GM19240 (cell line): ENCODE data around the gene IL32.
A peak's percentile ranks its signal among the peaks of the same experiment; 100 is the strongest.

Experiments
- DNase-seq: peaks from one replicate; pipeline ENCODE4 v3.0.0; 2011; ENCODE audit warnings: low spot score; ENCODE audit not compliant: insufficient read length

The IL32 gene

GRCh38 chr16:3027983-3028715 lies 37.3 kb upstream of the IL32 start:
- peak; percentile 69 for DNase-seq

GRCh38 chr16:3028716-3029319 lies 36.6 kb upstream of the IL32 start:
- DNase-seq, result no peak

GRCh38 chr16:3029491-3030221 lies 35.8 kb upstream of the IL32 start:
- DNase-seq, result no peak

GRCh38 chr16:3030222-3031212 lies 34.9 kb upstream of the IL32 start:
- no peak for DNase-seq

GRCh38 chr16:3032624-3033023 lies 32.8 kb upstream of the IL32 start:
- DNase-seq, result no peak

- DNase-seq, result no peak
Observed at GRCh38 chr16:3035289-3035971, 30.0 kb upstream of the IL32 start.

- no peak for DNase-seq
Observed at GRCh38 chr16:3035972-3036725, 29.3 kb upstream of the IL32 start.

- DNase-seq, result no peak
Observed at GRCh38 chr16:3036726-3037315, 28.6 kb upstream of the IL32 start, which contains the start of gene BICDL2. BICDL2 (minus strand) TSS chr16:3036944; CDS start chr16:3035496, 1,448 bp downstream.

- no peak for DNase-seq
Observed at GRCh38 chr16:3038256-3038655, 27.2 kb upstream of the IL32 start.

GRCh38 chr16:3038896-3039295 lies 26.5 kb upstream of the IL32 start:
- DNase-seq, result no peak

GRCh38 chr16:3042376-3042775 lies 23.1 kb upstream of the IL32 start:
- DNase-seq, result no peak

- no peak for DNase-seq
Observed at GRCh38 chr16:3044708-3045107, 20.7 kb upstream of the IL32 start.

- no peak for DNase-seq
Observed at GRCh38 chr16:3045758-3046640, 19.4 kb upstream of the IL32 start, which contains the start of gene MMP25. MMP25 (plus strand) TSS chr16:3046561; CDS start chr16:3046918, 357 bp downstream.

- DNase-seq, result no peak
Observed at GRCh38 chr16:3046641-3047386, 18.6 kb upstream of the IL32 start.

GRCh38 chr16:3047387-3047720 lies 18.1 kb upstream of the IL32 start:
- no peak for DNase-seq

GRCh38 chr16:3049921-3050481 lies 15.4 kb upstream of the IL32 start:
- no peak for DNase-seq

GRCh38 chr16:3050487-3050886 lies 15.0 kb upstream of the IL32 start:
- no peak for DNase-seq
